ENCODE results near the gene ELFN1. TPM values are rescaled to one million over a fixed set of nuclear protein-coding genes. Genes with fewer than 3 reads are reported as not detected.

ELFN1 gene
- total RNA-seq, 4 donors from 2014 or later, result 0.38 to 3.3 (median 0.48) TPM

DNA sequence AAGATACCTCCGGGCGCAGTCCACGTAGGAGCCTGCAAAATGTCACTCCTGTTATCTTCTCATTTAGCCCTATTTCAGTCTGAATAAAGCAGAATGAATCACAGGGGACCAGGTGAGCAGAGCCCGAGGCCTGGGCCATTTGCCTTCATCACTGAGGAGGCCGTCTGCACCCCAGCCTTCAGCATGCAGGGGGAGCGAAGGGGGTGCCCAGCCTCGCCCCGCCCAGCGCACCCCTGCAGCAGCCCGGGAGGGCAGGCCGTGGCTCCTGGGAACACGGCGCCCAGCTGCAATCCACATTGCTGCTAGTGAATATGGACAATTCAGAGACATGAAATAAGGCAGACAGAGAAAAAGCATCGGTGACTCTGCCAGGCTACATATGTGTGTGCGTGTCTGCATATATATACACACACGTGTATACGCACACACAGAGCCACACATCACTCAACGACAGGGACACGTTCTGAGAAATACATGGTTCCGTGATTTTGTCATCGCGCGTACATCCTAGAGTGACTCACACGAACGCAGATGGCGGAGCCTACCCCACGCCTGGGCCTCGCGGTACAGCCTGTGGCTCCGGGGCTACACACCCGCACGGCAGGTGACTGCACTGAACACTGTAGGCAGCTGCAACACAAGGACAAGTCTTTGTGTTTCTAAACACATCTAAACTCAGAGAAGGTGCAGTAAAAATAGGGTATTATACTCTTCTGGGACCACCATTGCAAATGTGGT is 15.2 kb upstream of the ELFN1 start:
- Histone ChIP-seq H3K4me1 (no peaks in the 10 kb centered on the region), H3K4me3 (no peak overlapping the region), H3K9me3 (no peaks in the 10 kb centered on the region), H3K36me3 (no peaks in the 10 kb centered on the region), H3K27me3 (peaks cover 0 to 72% (median 0%) of the 10 kb centered on the region in 4 donors), H3K27ac (no peak overlapping the region)
- 81 to 86% methylated on average over 20 to 32 of the region's 32 CpGs for WGBS, 2 donors
- intact Hi-C loops (cut with DNase I), result no loop called here
- DNase-seq, result no peak
- TF ChIP-seq, protein P1, sequence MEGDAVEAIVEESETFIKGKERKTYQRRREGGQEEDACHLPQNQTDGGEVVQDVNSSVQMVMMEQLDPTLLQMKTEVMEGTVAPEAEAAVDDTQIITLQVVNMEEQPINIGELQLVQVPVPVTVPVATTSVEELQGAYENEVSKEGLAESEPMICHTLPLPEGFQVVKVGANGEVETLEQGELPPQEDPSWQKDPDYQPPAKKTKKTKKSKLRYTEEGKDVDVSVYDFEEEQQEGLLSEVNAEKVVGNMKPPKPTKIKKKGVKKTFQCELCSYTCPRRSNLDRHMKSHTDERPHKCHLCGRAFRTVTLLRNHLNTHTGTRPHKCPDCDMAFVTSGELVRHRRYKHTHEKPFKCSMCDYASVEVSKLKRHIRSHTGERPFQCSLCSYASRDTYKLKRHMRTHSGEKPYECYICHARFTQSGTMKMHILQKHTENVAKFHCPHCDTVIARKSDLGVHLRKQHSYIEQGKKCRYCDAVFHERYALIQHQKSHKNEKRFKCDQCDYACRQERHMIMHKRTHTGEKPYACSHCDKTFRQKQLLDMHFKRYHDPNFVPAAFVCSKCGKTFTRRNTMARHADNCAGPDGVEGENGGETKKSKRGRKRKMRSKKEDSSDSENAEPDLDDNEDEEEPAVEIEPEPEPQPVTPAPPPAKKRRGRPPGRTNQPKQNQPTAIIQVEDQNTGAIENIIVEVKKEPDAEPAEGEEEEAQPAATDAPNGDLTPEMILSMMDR (IDR thresholded peaks at IDR 0.05), result no peak
- no peak for TF ChIP-seq POLR2A (IDR thresholded peaks at IDR 0.05)

DNA sequence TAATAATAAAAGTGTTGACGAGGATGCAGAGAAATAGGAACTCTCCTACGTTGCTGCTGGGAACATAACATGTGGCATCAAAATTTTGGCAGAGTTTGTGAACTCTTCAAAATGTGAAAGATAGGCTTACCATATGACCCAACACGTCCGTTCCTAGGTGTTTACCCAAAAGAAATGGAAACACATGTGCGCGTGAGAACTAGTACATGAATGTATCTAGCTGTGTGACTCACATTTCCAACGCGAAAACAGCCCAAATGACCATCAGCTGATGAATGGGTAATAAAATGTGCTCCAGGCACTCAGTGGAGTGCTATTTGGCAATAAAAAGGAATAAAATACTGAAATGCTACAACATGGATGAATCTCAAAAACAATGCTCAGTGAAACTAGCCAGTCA is 10.4 kb upstream of the ELFN1 start:
- no peak for DNase-seq
- H3K27me3 ChIP-seq, result peaks cover 5 to 81% (median 8%) of the 10 kb centered on the region in 4 donors
- WGBS, 2 donors, result 38 to 47% methylated on average over 8 of the region's 8 CpGs

DNA sequence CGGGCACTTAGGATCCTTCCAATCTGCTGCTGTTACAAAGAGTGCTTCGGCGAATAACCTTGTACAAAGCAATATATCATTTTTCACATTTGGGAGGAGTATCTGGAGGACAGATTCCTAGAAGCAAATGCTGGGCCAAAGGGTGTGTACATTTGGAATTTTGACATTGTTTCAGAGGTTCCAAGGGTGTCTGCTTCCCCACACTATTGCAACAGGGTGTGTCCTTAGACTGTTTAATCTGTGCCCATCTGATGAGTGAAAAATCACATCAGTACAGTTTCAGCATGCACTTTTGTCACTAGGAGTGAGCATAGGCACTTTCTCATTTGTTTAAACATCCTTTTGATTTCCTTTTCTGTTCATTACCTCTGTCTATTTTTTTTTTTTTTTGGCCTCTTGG is 8.6 kb upstream of the ELFN1 start:
- peaks cover 13 to 81% (median 15%) of the 10 kb centered on the region in 4 donors for H3K27me3 ChIP-seq
- no peak overlapping the region for H3K4me3 ChIP-seq
- H3K36me3 ChIP-seq, result no peaks in the 10 kb centered on the region
- H3K27ac ChIP-seq, result no peak overlapping the region
- no peaks in the 10 kb centered on the region for H3K9me3 ChIP-seq
- DNase-seq, result no peak
- intact Hi-C loops (cut with DNase I), result loop anchor here (10.0 kb wide), 1 partner anchor 553 kb away; no protein-coding TSS in a partner anchor
- TF ChIP-seq, protein P1 (IDR thresholded peaks at IDR 0.05), result no peak
- no peak for TF ChIP-seq POLR2A (IDR thresholded peaks at IDR 0.05)
- 26 to 32% methylated on average over 3 of the region's 3 CpGs for WGBS, 2 donors
- peaks cover 16 to 26% (median 22%) of the 10 kb centered on the region in 3 donors for H3K4me1 ChIP-seq

More for the DNA sequence above, 10.4 kb upstream of the ELFN1 start:
- Histone ChIP-seq H3K4me3 (no peak overlapping the region), H3K27ac (no peak overlapping the region), H3K4me1 (peaks cover 5 to 10% (median 6%) of the 10 kb centered on the region in 3 donors), H3K9me3 (no peaks in the 10 kb centered on the region), H3K36me3 (no peaks in the 10 kb centered on the region)
- TF ChIP-seq, protein P1 (IDR thresholded peaks at IDR 0.05), result no peak
- TF ChIP-seq POLR2A (IDR thresholded peaks at IDR 0.05), result no peak
- intact Hi-C loops (cut with DNase I), result loop anchor here (10.0 kb wide), 1 partner anchor 555 kb away; no protein-coding TSS in a partner anchor

DNA sequence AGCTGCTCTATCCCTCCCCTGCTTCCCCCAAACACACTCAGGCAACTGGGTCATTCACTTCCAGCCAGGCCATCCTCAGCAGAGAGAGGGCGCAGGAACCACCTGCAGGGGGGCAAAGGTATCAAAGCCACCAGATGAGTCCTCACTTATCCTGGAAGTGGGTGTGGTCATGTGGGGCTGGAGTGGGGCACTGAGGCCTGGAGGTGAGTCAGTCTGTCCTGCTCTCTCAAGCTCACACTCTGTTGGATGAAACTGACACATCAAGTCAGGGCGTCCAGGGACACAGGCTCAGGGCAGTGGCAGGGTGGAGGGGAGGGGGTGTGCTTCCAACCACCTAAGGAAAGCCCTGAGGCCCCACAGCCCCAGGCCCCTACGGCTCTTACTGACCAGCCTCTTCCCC is 8.0 kb upstream of the ELFN1 start:
- WGBS, 2 donors, result 38 to 59% methylated on average over 1 to 3 of the region's 3 CpGs
- intact Hi-C loops (cut with DNase I), result loop anchor here (10.0 kb wide), 1 partner anchor 553 kb away; no protein-coding TSS in a partner anchor
- Histone ChIP-seq H3K4me3 (no peak overlapping the region), H3K27me3 (peaks cover 17 to 81% (median 21%) of the 10 kb centered on the region in 4 donors), H3K27ac (no peak overlapping the region), H3K9me3 (no peaks in the 10 kb centered on the region), H3K36me3 (no peaks in the 10 kb centered on the region), H3K4me1 (peaks cover 22 to 32% (median 29%) of the 10 kb centered on the region in 3 donors)
- no peak for DNase-seq
- no peak for TF ChIP-seq POLR2A (IDR thresholded peaks at IDR 0.05)
- TF ChIP-seq, protein P1 (IDR thresholded peaks at IDR 0.05), result no peak

DNA sequence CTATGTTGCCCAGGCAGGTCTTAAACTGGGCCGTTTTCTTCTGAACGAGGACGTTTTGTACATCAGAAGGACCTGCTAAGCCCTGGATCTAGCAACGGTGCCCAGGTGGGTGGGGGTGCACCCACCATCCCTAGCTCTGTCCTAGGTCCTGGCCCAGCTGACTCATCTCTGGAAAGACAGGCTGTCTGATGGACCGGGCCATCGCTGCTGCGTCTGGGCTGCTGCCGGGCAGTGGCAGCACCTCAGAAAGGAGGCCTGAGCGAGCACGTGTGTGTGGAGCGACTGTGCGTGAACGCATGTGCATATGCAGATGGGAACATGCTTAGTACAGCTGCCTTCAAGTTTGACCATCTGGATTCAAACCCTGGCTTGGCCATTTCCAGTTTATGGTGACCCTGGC is 7.3 kb upstream of the ELFN1 start:
- whole genome bisulfite sequencing, 2 donors, result 80 to 87% methylated on average over 5 to 13 of the region's 13 CpGs
- H3K27me3 ChIP-seq, result peaks cover 17 to 81% (median 26%) of the 10 kb centered on the region in 4 donors
- no peak overlapping the region for H3K27ac ChIP-seq
- no peak for TF ChIP-seq POLR2A (IDR thresholded peaks at IDR 0.05)
- TF ChIP-seq, protein P1 (IDR thresholded peaks at IDR 0.05), result no peak
- H3K4me3 ChIP-seq, result no peak overlapping the region
- peaks cover 27 to 39% (median 36%) of the 10 kb centered on the region in 3 donors for H3K4me1 ChIP-seq
- H3K9me3 ChIP-seq, result no peaks in the 10 kb centered on the region
- intact Hi-C loops (cut with DNase I), result loop anchor here (10.0 kb wide), 1 partner anchor 552 kb away; no protein-coding TSS in a partner anchor
- DNase-seq, result no peak
- H3K36me3 ChIP-seq, result no peaks in the 10 kb centered on the region

Measured in esophagus squamous epithelium (tissue), 5 donors.